Nephron (organoid): Measurements from ENCODE around the gene NT5DC4.
A peak's percentile ranks its signal among the peaks of the same experiment; 100 is the strongest.
"Not testable (repeated sequence)": the region's sequence is repeated elsewhere in the genome, so short reads cannot be mapped to it uniquely, and the experiment has no call there.

ENCODE experiments used
- H3K27ac Mint-ChIP-seq, 3 experiments: 2 replicates each; pipeline ENCODE4 v1.8.0; 2020; ENCODE audit warnings: mixed read lengths in 3 of 3, mild to moderate bottlenecking in 2 of 3, moderate library complexity in 1 of 3
- H3K27me3 Mint-ChIP-seq: 2 replicates; pipeline ENCODE4 v1.8.0; 2021; ENCODE audit warnings: low read depth, mild to moderate bottlenecking, moderate library complexity, mixed read lengths
- H3K36me3 Mint-ChIP-seq: 2 replicates; pipeline ENCODE4 v1.8.0; 2020; ENCODE audit warnings: low read depth, mixed read lengths
- H3K4me1 Mint-ChIP-seq: 2 replicates; pipeline ENCODE4 v1.8.0; 2020; ENCODE audit warnings: mixed read lengths
- H3K4me3 Mint-ChIP-seq, 3 experiments: 2 replicates each; pipeline ENCODE4 v1.8.0; 2020; ENCODE audit warnings: mild to moderate bottlenecking in 3 of 3, mixed read lengths in 3 of 3, moderate library complexity in 2 of 3
- H3K9me3 Mint-ChIP-seq: 2 replicates; pipeline ENCODE4 v1.8.0; 2020; ENCODE audit warnings: mixed read lengths
- CTCF ChIP-seq, 3 experiments: fragments of 200-600 bp; sonication (generic); IDR thresholded peaks; one replicate each; pipeline ENCODE4 v1.5.0; 2021; ENCODE audit warnings: antibody characterized with exemption in 3 of 3; ENCODE audit not compliant: unreplicated experiment in 3 of 3

Gene NT5DC4

DNA sequence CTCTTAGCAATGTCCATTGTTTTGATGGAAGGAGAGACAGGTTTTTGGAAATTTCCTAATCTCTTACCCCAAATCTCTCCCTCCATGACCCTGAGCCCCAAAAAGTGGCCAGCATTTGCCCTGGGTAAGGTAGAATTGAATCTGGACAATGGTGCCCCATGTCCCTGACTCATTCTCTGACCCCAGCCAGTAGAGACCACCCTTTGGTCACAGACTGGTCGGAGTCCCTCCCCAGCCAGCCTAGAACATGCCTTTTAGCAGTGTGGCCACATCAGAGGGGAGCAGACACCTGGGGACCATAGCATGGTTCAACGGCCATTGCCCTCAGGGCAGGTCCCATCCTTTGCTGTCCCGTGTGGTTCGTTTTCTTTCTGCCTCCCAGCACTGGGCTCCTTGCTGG lies 6.5 kb upstream of the NT5DC4 start:
- no peak for TF ChIP-seq CTCF (IDR thresholded peaks at IDR 0.05; ENCODE audit: unreplicated experiment in 3 of 3)
- H3K4me1 Mint-ChIP-seq: peaks cover 15% of the 10 kb centered on the region
- peak overlapping the region in 1 of 3 experiments; percentile 33 for H3K27ac Mint-ChIP-seq
- no peak overlapping the region for H3K4me3 Mint-ChIP-seq
- peaks cover 5% of the 10 kb centered on the region for H3K9me3 Mint-ChIP-seq
- H3K36me3 Mint-ChIP-seq: no peaks in the 10 kb centered on the region
- peaks cover 6% of the 10 kb centered on the region for H3K27me3 Mint-ChIP-seq

GRCh38 chr2:112714836-112715631 lies 5.8 kb upstream of the NT5DC4 start:
- H3K9me3 Mint-ChIP-seq: peaks cover 5% of the 10 kb centered on the region
- no peaks in the 10 kb centered on the region for H3K36me3 Mint-ChIP-seq
- H3K4me1 Mint-ChIP-seq: peaks cover 15% of the 10 kb centered on the region
- H3K27me3 Mint-ChIP-seq: peaks cover 6% of the 10 kb centered on the region
- H3K4me3 Mint-ChIP-seq: no peak overlapping the region
- TF ChIP-seq CTCF (IDR thresholded peaks at IDR 0.05; ENCODE audit: unreplicated experiment in 3 of 3): no peak
- peak overlapping the region in 1 of 3 experiments; percentile 65 for H3K27ac Mint-ChIP-seq

- not testable (repeated sequence) for H3K9me3 Mint-ChIP-seq, H3K27ac Mint-ChIP-seq, H3K36me3 Mint-ChIP-seq, H3K27me3 Mint-ChIP-seq, H3K4me3 Mint-ChIP-seq
- peaks cover 13% of the 10 kb centered on the region for H3K4me1 Mint-ChIP-seq
Measured at GRCh38 chr2:112716094-112716493, 4.7 kb upstream of the NT5DC4 start.

DNA sequence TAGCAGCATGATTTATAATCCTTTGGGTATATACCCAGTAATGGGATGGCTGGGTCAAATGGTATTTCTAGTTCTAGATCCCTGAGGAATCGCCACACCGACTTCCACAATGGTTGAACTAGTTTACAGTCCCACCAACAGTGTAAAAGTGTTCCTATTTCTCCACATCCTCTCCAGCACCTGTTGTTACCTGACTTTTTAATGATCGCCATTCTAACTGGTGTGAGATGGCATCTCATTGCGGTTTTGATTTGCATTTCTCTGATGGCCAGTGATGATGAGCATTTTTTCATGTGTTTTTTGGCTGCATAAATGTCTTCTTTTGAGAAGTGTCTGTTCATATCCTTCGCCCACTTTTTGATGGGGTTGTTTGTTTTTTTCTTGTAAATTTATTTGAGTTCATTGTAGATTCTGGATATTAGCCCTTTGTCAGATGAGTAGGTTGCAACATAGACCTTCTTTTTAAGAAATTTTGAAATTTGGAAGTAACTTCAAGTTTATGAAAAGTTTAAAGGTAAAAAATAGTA lies 3.9 kb upstream of the NT5DC4 start:
- not testable (repeated sequence) for H3K27me3 Mint-ChIP-seq, H3K9me3 Mint-ChIP-seq, H3K36me3 Mint-ChIP-seq, H3K4me3 Mint-ChIP-seq, H3K4me1 Mint-ChIP-seq, H3K27ac Mint-ChIP-seq

DNA sequence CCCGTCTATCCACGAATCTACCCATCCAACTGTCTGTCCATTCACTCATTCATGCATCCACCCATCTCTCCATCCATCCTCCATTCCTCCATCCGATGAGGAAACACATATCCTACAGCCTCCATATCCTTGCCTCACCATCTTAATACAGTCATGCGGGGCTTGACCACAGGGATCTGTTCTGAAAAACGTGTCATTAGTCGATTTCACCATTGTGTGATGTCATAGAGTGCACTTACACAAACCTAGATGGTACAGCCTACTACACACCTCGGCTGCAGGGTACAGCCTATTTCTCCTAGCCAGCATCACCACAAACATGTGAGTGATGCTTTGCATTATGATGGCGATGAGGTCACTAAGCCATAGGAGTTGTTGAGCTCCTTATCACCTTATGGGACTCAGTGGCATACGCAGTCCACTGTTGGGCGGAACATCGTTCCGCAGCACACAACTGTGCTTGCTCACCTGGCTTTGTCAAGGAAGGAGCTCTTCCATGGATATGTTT lies 1.9 kb upstream of the NT5DC4 start:
- H3K4me3 Mint-ChIP-seq: no peak overlapping the region
- no peaks in the 10 kb centered on the region for H3K4me1 Mint-ChIP-seq
- no peak for TF ChIP-seq CTCF (IDR thresholded peaks at IDR 0.05; ENCODE audit: unreplicated experiment in 3 of 3)
- H3K9me3 Mint-ChIP-seq: peaks cover 5% of the 10 kb centered on the region
- H3K27ac Mint-ChIP-seq: no peak overlapping the region
- H3K36me3 Mint-ChIP-seq: no peaks in the 10 kb centered on the region
- peaks cover 6% of the 10 kb centered on the region for H3K27me3 Mint-ChIP-seq

DNA sequence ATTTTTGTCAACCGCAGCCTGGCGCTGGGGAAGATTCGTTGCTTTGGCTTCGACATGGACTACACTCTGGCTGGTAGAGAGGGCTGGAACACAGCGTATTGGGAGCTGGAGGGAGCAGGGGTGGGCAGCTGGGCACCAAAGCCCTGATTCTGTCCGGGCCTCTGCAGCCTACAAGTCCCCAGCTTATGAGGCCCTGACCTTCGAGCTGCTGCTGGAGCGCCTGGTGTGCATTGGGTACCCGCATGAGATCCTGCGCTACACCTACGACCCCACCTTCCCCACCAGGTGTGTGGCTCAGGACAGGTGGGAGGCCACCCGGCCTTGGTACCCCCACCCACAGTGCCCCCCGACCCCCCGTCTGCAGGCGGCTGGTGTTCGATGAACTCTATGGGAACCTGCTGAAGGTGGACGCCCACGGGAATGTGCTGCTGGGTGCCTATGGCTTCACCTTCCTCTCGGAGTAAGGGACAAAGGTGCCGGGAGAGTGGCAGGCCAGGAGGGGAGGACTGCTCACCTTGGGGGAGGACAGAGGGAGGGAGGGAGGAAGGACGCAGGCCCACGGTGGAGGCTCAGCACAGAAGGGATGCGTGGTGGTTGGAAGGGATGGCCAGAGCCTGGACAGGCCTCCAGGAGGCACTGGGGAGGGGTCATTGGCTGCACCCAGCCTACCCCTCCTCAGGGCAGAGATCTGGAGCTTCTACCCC lies 1.2 kb downstream of the NT5DC4 start:
- Mint-ChIP-seq H3K27me3 (peaks cover 6% of the 10 kb centered on the region), H3K4me3 (no peak overlapping the region), H3K27ac (no peak overlapping the region), H3K4me1 (no peaks in the 10 kb centered on the region), H3K36me3 (no peaks in the 10 kb centered on the region), H3K9me3 (peaks cover 5% of the 10 kb centered on the region)
- TF ChIP-seq CTCF (IDR thresholded peaks at IDR 0.05; ENCODE audit: unreplicated experiment in 3 of 3): no peak
